Measurements from ENCODE around the gene AFF1. TPM values are rescaled to one million over a fixed set of nuclear protein-coding genes. Genes with fewer than 3 reads are reported as not detected.
A peak's percentile ranks its signal among the peaks of the same experiment; 100 is the strongest.

The AFF1 gene
- total RNA-seq, 1 donor from 2014 or later = 89.3 TPM

DNA sequence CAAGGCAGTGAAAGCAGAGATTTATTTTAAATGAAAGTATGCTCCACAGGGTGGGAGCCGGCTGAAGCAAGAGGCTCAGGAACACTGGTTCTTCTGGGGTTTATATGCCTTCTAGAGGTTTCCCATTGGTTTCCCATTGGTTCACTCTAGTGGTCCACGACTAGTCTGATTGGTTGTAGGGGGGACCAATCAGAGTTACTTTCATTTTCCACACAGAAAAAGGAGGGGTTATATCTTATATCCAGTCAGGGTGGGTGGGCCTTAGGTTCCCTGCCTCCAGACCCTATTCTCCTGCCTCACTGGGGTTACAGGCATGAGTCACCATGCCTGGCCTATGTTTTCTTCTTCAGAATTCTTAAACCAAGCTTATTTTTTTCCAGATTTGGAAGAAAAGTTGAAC is 184.0 kb downstream of the AFF1 start:
- Mint-ChIP-seq H3K4me3 (ENCODE audit: low read depth) (no peak overlapping the region), H3K4me1 (ENCODE audit: low read depth) (peaks cover 25% of the 10 kb centered on the region), H3K27me3 (no peaks in the 10 kb centered on the region), H3K36me3 (ENCODE audit: insufficient read depth) (peaks cover 30% of the 10 kb centered on the region), H3K9me3 (ENCODE audit: low read depth) (no peaks in the 10 kb centered on the region), H3K27ac (no peak overlapping the region)
- TF ChIP-seq, protein P1, sequence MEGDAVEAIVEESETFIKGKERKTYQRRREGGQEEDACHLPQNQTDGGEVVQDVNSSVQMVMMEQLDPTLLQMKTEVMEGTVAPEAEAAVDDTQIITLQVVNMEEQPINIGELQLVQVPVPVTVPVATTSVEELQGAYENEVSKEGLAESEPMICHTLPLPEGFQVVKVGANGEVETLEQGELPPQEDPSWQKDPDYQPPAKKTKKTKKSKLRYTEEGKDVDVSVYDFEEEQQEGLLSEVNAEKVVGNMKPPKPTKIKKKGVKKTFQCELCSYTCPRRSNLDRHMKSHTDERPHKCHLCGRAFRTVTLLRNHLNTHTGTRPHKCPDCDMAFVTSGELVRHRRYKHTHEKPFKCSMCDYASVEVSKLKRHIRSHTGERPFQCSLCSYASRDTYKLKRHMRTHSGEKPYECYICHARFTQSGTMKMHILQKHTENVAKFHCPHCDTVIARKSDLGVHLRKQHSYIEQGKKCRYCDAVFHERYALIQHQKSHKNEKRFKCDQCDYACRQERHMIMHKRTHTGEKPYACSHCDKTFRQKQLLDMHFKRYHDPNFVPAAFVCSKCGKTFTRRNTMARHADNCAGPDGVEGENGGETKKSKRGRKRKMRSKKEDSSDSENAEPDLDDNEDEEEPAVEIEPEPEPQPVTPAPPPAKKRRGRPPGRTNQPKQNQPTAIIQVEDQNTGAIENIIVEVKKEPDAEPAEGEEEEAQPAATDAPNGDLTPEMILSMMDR (IDR thresholded peaks at IDR 0.05; ENCODE audit: unreplicated experiment) = no peak
- no peak for DNase-seq (ENCODE audit: low spot score, unreplicated experiment)

DNA sequence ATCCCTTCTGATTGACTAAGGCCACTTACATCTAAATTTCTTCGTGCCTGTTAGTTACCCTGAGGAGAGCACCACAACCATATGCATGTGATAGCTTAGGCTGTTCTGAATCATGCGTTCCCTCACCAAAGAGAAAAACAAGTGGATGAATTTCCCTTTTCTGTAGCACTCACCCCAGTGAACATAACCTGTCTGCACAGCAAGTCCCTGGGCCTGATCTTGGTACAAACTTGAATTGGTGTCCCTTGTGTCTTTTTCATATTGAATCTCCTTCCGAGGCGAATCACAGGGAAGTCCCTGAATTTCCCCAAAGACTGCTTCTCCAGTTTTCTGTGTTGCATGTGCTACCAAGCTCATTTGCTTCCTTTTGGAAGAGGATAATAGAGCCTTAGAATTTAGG is 185.2 kb downstream of the AFF1 start:
- no peaks in the 10 kb centered on the region for H3K27me3 Mint-ChIP-seq
- no peak overlapping the region for H3K4me3 Mint-ChIP-seq (ENCODE audit: low read depth)
- TF ChIP-seq, protein P1 (IDR thresholded peaks at IDR 0.05; ENCODE audit: unreplicated experiment) = no peak
- H3K27ac Mint-ChIP-seq = no peak overlapping the region
- peaks cover 25% of the 10 kb centered on the region for H3K4me1 Mint-ChIP-seq (ENCODE audit: low read depth)
- H3K36me3 Mint-ChIP-seq (ENCODE audit: insufficient read depth) = peaks cover 26% of the 10 kb centered on the region
- H3K9me3 Mint-ChIP-seq (ENCODE audit: low read depth) = no peaks in the 10 kb centered on the region
- no peak for DNase-seq (ENCODE audit: low spot score, unreplicated experiment)

- peak overlapping the region; percentile 90 for H3K27ac Mint-ChIP-seq
- peaks cover 28% of the 10 kb centered on the region for H3K36me3 Mint-ChIP-seq (ENCODE audit: insufficient read depth)
- TF ChIP-seq, protein P1 (IDR thresholded peaks at IDR 0.05; ENCODE audit: unreplicated experiment) = no peak
- no peak overlapping the region for H3K4me3 Mint-ChIP-seq (ENCODE audit: low read depth)
- no peak for DNase-seq (ENCODE audit: low spot score, unreplicated experiment)
- peaks cover 26% of the 10 kb centered on the region for H3K4me1 Mint-ChIP-seq (ENCODE audit: low read depth)
- H3K9me3 Mint-ChIP-seq (ENCODE audit: low read depth) = no peaks in the 10 kb centered on the region
- H3K27me3 Mint-ChIP-seq = no peaks in the 10 kb centered on the region
These were observed 185.8 kb downstream of the AFF1 start for GRCh38 chr4:87120411-87121162.

GRCh38 chr4:87121341-87122065 is 186.7 kb downstream of the AFF1 start:
- Mint-ChIP-seq H3K4me1 (ENCODE audit: low read depth) (peaks cover 27% of the 10 kb centered on the region), H3K36me3 (ENCODE audit: insufficient read depth) (peaks cover 30% of the 10 kb centered on the region), H3K27me3 (no peaks in the 10 kb centered on the region), H3K27ac (peak overlapping the region; percentile 80), H3K9me3 (ENCODE audit: low read depth) (no peaks in the 10 kb centered on the region), H3K4me3 (ENCODE audit: low read depth) (no peak overlapping the region)
- DNase-seq (ENCODE audit: low spot score, unreplicated experiment) = no peak
- TF ChIP-seq, protein P1 (IDR thresholded peaks at IDR 0.05; ENCODE audit: unreplicated experiment) = no peak

GRCh38 chr4:87122252-87122651 is 187.4 kb downstream of the AFF1 start:
- Mint-ChIP-seq H3K27ac (no peak overlapping the region), H3K27me3 (no peaks in the 10 kb centered on the region), H3K4me3 (ENCODE audit: low read depth) (no peak overlapping the region), H3K36me3 (ENCODE audit: insufficient read depth) (peaks cover 35% of the 10 kb centered on the region), H3K4me1 (ENCODE audit: low read depth) (peaks cover 27% of the 10 kb centered on the region), H3K9me3 (ENCODE audit: low read depth) (no peaks in the 10 kb centered on the region)
- TF ChIP-seq, protein P1 (IDR thresholded peaks at IDR 0.05; ENCODE audit: unreplicated experiment) = no peak
- no peak for DNase-seq (ENCODE audit: low spot score, unreplicated experiment)

Measured in progenitor cell of endocrine pancreas (in vitro differentiated cells).